GM15510 (cell line): ENCODE data around the gene MRPL16.
A peak's percentile ranks its signal among the peaks of the same experiment; 100 is the strongest.

Source experiments
- POLR2A ChIP-seq: IDR thresholded peaks from 3 replicates; pipeline ENCODE4 v1.6.1; 2011; ENCODE audit warnings: borderline replicate concordance; ENCODE audit not compliant: insufficient read length; ENCODE audit errors: extremely low read depth

MRPL16 gene

DNA sequence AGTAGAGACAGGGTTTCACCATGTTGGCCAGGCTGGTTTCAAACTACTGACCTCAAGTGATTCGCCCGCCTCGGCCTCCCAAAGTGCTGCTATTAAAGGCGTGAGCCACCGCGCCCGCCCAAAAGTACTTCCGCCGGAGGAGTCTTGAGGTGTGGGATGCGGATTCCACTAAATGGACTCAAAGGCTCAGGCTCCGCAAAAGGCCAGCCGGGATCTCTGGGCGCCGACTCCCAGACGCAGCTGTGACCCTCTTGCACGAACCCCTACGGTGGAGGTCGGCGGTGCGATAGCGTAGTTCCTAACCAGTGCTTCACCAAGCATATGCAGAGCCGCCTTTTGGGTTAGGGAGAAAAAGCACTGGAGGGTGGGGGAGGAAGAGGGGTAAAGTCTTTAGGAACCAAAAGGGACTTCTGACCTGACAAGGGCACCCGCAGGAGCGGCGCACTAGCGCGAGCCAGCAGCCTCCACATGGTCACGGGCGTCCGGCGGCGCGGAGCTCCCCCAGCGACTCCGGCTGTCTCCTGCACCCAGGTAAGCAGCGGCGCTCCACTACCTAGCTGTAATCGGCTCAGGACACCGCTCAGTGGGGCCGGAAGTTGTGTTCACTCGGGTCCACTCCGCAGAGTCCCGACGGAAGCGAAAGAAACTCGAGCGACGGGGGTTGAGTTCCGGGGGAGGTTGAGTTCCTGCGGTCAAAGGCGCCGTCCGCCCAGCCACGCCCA lies at the start of gene MRPL16:
MRPL16 (minus strand) TSS at position 590 of the 722 bp plus-strand sequence; CDS start at position 470, 120 bp downstream.
- peak; percentile 88 for TF ChIP-seq POLR2A

DNA sequence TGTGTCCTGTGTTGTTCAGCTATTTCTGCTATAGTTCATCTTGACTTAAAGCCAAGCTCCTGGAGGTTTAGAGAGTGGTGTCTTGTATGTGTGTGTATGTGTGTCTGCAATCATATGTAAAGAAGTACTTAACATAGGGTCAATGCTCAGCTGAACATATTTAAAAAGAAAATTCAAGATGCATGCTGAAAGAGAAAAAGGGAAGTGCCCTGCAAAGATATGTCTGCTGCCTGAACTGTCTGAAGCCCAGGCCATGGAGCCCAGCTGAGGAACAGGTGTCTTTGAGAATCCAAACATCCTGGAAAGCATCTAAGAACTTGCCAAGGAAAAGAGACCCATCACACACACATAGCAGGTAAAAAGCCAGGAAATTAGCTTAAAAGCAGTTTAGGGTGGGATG lies 49.1 kb upstream of the MRPL16 start:
- TF ChIP-seq POLR2A, result no peak

DNA sequence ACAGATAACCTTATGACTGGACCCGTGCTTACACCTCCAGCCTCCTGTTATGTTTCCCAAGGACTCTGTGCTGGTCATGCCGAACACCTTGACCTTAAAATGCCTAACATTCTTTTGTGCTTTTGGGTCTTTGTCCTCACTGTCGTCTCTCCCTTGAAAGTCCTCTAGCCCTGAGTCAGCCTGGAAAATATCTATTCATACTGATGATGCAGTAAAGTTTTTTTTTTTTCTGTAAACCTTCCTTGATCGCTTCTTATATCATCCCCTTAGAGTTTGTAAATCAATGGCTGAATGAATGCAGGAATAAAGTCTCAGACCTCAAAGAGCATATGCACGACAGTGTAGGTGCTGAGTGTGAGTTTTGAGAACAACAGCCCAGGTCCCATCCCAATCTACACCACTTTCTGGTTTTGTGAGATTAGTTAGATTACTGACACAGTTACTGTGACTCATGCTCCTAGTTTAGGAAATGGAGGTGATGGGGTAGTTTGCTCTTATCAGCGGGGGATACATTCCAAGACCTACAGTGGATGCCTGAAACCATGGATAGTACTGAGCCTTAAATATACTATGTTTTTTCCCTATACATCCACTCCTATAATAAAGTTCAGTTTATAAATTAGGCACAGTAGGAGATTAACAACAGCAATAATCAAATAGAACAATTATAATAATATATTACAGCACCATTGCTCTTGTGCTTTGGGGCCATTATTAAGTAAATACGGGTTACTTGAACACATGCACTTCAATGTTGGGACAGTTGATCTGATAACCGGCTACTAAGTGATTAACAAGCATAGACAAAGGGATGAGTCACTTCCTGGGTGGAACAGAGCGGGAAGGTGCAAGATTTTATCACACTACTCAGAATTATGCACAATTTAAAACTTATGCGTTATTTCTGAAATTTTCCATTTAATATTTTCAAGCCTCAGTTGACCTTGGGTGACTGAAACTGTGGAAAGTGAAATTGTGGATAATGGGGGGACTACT lies 47.2 kb upstream of the MRPL16 start:
- no peak for TF ChIP-seq POLR2A

DNA sequence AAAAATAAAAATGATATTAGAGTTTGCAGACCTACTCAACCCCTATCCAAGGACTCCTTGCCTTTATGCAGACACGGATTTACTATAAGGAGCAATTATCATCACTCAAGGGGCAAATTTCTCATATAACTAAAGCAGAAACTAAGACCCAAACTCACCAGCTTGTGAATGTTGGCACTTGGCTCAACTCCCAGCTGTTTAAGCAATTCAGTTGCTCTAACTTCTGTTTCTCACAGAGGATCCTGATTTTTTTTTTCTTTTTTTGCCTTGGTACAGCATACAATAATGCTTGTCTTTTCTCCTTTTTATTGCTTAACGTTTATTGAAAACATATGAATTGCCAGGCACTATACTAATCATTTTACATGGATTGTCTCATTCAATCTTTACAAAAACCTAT lies 44.3 kb upstream of the MRPL16 start:
- no peak for TF ChIP-seq POLR2A

DNA sequence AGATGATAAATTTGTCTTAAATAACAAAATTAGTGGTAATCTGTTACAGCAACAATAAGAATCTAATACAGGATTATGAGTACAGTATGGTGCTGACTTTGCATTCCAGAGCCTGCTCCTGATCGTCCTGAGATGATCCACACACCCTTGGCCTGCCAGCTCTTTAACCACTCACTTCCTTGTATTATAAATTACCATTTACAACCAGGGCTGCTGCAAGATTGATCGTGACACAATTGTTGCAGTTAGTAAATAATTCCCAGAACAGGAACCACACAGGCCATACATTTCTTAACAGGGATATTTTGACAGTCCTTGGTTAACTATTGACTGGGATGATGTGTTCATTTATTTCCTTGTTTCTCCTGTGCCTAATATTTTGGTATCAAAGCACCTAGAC lies 38.6 kb upstream of the MRPL16 start:
- TF ChIP-seq POLR2A, result no peak

DNA sequence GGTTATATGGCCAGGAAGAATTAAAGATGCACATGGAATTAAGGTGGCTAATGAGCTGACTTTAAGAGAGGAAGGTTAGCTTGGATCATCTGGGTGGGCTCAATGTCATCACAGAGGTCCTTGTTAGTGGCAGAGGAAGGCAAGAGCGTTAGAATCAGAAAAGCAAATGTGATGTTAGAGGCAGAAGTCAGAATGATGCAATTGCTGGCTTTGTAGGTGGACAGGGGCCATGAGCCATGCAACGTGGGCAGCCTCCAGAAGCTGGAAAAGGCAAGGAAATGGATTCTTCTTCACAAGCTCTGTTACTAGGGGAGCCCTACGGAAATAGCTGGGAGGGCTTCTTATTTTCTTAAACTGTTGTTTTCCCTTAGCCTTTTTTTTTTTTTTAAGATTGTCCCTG lies 37.0 kb upstream of the MRPL16 start:
- TF ChIP-seq POLR2A, result no peak

DNA sequence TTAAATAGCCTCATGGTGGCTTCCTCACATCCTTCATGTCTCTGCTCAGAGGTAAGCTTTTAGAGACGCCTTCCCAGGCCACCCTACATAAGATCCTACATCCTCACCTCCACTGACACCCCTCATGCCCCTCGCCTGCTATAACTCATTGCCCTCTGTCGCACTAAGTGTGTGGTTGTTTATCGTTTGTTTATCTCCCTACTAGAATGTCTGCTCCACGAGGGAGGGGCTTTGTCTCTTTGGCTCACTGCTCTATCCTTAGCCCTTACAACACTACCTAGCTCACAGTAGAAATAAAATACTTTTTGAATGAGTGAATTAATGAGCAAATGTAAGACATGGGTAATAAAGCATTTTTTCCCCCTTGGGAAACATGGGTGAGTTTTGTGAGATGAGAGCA lies 36.0 kb upstream of the MRPL16 start:
- TF ChIP-seq POLR2A, result no peak

DNA sequence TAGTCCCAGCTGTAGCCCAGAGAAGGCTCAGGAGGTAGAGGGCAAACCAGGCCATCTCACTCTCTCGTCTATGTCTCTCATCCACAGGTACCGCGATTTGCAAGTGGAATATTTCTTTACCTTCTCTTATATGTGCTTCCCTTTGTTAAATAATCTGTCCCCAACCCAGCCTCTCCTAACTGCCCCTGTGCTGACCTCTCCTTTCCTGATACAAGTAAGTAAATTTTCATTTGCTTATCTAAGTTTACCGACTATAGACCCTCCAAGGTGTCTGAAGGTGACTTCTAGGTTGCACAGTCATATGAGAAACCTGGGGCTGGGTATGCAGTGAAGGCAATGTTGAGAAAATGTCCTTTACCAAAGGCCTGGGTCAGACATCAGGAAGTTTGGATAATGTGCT lies 34.8 kb upstream of the MRPL16 start, which contains the start of gene CBLIF:
CBLIF (minus strand) TSS at position 101 of the 400 bp plus-strand sequence; CDS start at position 55, 46 bp downstream.
- TF ChIP-seq POLR2A, result no peak

DNA sequence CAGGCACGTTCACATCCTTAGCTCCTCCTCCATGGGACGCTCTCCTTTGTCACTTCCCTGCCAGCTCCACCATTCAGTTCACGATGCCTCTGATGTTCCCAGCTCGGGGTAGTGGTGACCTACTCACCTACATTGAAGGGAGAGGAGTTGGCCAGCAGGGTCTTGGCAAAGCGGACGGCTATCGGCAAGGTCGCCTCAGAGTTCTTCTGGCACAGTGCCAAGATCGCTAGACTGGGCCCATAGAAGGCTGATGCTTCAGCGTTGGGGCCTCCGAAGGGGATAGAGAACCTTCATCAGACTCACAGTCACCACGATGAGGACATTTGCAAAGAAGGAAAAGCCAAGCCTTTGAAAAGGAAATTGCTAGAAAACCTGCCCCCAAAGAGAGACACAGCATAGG lies 31.7 kb upstream of the MRPL16 start:
- no peak for TF ChIP-seq POLR2A

DNA sequence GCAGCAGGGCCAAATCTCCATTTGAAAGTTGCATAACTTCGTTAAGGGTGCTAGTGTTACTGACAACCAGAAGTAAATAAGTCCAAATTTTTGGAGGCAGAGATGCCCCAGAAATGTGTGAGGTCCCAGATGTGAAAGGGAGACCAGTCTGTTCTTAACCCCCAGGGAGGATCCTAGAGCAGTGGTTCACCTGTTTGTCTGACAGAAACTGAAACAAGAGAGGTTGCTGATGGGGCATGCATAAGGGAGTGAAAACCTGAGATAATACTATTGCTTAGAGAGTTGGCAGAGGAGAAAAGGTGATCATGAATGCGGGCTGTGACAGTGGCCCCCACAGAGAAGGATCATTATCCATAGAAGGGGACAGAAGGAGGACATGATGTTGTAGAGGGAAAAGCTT lies 30.9 kb upstream of the MRPL16 start:
- no peak for TF ChIP-seq POLR2A

DNA sequence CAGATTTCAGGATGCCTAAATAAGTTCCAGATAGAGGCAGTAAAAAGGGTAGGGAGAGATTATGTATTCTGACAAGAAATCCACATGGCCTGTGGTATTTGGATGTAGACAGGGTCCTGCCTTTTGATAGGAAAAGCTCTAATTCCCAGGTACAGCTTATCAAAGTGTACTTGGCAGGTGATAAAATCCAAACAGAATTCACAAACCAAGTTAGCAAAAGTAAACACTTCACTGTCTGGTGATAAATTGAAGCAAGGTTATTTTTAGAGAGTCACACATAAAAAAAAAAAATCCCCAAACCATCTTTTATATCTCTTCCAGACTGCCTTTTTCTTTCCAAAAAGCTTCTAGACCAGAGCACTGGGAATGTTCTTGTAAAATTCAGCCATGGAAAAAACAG lies 29.0 kb upstream of the MRPL16 start:
- no peak for TF ChIP-seq POLR2A

DNA sequence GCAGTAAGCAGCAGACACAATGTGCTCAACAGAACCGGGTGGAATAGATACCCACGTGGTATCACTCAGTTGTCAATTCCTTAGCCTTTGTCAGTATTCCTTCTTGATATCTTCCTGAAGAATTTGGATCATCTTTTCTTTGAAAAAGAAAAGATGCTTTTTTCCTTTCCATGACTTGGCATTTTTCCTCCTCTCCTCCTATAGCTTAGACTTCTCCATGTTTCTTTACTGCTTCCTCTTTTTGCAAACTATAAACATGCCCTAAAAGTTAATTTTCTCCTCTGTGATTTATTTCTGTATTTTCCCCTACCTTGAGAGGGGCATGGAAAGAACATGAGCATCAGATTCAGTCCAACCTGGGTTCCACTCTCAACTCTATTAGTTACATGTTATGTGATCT lies 23.0 kb upstream of the MRPL16 start:
- no peak for TF ChIP-seq POLR2A

DNA sequence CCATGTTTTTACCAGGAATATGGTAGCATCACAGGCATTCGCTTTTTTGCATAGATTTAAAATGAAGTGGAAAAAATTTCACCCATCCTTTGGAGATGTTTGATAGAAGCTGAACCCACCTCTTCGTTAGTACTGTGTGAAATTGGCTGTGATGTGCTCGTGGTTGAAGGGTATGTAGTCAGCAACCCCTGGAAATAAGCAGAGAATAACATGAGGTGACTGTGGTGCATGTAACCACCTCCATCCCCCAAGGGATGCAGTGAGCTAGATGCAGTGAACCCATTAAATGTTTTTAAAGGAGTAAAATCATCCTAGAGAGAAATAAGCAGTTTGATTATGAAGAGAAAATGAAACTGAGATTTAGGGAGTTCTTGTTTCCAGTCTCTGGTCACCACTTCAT lies 18.8 kb upstream of the MRPL16 start:
- no peak for TF ChIP-seq POLR2A

DNA sequence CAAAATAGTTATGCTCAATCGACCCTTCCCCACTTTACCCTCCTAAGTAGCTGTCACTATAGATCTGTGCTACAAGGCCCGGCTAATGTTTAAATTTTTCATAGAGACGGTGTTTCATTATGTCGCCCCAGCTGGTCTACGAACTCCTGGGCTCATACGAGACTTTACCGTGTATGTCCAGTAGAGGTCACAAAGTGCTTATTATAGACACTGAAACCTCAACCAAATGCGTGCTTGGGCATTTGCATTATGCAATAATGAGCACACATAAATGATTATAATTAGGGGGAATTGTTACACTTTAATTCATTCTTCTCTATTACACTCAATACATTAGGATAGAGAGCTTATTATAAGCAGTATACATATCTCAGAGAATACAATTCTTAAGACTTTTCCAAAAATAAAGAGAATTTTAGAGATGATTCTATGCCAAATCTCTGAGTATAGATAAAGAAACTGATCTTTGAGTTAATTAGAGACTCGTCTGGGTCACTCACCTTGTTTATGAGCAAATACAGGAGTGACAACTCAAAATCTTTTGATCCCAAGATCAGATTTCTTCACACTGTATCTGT lies 12.5 kb upstream of the MRPL16 start:
- TF ChIP-seq POLR2A, result no peak

DNA sequence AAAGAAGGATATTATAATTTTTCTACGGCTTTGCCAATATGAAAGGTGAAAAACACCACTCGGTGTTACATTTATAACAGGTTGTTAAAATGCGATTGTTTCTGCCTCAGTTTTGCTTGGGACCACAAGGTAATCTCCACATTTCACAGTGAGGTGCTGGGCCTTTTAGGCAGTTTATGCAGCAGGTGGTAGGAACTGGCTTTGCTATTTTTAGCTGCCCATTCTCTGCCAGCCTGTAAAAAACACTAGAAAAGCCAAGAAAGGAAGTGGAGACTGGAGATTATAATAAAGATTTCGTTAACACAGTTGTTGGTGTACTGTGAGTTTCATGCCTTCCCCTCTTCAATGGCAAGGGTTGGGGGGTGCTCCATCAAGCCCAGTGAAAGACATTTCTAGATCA lies 8.0 kb upstream of the MRPL16 start:
- TF ChIP-seq POLR2A, result no peak
